Astrocyte of the spinal cord (primary cell): Measurements from ENCODE around the gene CCDC57.

ENCODE experiments used
- DNase-seq: peaks from one replicate; pipeline ENCODE4 v3.0.0; 2011; ENCODE audit warnings: low read depth, low spot score
- H3K4me3 ChIP-seq: 2 replicates; pipeline ENCODE4 v1.5.1; 2011; ENCODE audit warnings: low read depth, mild to moderate bottlenecking, low read length, moderate library complexity
- in situ Hi-C: cut with HindIII; loops from 2 replicates; pipeline ENCODE4 v1.10.0; 2017; ENCODE audit warnings: low sequenced_read_pairs
- TF ChIP-seq, protein P1 (sequence below): IDR thresholded peaks from 2 replicates; pipeline ENCODE4 v1.5.1; 2012; ENCODE audit warnings: low read depth, mild to moderate bottlenecking, low read length, inconsistent platforms

CCDC57 gene

DNA sequence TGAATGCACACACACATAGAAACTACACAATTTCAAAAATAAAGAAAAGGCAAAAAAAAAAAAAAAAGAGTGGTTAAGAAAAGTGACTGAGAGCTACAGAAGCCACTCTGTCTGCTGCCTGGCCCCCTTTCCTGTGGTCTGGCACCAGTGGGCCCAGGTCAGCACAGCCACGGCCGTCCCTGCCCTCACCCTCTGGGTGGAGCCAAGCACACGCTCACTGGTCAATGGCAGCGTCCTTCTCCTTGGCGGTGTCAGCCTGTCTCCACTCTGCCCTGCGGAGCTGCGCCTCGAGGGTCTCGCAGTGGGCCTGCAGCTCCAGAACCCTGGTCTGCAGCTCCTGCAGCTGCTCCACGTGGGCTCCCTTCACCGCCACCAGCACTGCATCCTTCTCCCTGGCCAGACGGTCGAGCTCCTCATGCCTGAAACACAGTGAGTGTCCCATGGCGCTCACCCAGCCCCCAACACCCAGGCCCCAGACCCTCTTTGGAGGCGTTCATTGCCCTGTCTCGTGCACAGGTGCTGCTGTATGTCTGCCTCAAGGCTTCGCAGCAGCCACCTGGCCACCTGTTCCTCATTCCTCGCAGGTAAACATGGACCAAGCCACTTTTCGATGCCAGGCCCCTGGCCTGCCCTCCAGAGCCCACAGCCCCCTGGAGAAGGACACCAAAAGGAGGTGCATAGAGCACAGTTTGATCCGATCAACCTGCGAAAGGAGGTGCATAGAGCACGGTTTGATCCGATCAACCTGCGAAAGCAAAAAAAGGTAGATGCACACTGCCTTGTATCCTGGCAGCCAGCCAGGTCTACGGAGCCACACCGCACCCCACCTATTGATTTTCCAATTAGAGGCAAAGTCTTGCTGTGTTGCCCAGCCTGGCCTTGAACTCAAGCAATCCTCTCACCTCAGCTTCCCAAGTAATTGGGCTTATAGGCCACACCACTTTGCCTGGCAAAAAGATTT lies 24.4 kb downstream of the CCDC57 start:
- H3K4me3 ChIP-seq: no peak overlapping the region
- TF ChIP-seq, protein P1, sequence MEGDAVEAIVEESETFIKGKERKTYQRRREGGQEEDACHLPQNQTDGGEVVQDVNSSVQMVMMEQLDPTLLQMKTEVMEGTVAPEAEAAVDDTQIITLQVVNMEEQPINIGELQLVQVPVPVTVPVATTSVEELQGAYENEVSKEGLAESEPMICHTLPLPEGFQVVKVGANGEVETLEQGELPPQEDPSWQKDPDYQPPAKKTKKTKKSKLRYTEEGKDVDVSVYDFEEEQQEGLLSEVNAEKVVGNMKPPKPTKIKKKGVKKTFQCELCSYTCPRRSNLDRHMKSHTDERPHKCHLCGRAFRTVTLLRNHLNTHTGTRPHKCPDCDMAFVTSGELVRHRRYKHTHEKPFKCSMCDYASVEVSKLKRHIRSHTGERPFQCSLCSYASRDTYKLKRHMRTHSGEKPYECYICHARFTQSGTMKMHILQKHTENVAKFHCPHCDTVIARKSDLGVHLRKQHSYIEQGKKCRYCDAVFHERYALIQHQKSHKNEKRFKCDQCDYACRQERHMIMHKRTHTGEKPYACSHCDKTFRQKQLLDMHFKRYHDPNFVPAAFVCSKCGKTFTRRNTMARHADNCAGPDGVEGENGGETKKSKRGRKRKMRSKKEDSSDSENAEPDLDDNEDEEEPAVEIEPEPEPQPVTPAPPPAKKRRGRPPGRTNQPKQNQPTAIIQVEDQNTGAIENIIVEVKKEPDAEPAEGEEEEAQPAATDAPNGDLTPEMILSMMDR: no peak
- in situ Hi-C loops: no loop called here
- DNase-seq: no peak

DNA sequence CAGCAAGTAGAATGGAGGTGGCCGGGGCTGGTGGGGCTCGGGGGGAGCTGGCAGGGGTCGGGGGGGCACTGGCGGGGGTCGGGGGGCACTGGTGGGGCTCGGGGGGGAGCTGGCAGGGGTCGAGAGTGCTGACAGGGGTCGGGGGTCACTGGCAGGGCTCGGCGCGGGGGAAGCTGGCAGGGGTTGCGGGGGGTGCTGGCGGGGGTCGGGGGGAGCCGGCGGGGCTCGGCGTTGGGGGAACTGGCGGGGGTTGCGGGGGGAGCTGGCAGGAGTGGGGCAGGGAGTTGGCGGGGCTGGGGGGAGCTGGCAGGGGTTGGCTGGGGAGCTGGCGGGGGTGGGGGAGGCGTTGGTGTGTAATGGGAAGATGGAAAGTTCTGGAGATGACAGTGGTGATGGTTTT lies 25.1 kb downstream of the CCDC57 start:
- in situ Hi-C loops: no loop called here
- no peak for DNase-seq
- no peak overlapping the region for H3K4me3 ChIP-seq
- TF ChIP-seq, protein P1: no peak

DNA sequence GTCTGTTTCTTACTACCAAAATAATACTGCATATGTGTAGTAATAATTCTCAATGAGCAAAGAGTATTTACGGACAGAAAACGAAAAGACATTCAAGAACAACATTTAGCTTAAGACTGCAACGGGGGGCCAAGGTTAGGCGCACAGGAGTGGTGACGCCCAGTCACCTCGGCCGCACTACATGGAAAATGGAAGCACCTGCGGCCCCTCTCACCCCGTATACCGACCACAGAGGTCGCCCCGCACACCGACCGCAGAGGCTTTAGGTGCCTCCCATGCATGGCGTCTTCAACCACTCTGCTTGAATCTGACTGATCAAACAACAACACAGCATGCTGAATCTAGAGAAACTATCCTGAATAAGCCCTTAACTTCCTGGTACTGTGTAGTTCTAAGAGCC lies 26.4 kb downstream of the CCDC57 start:
- no peak for DNase-seq
- TF ChIP-seq, protein P1: no peak
- in situ Hi-C loops: no loop called here
- H3K4me3 ChIP-seq: no peak overlapping the region

DNA sequence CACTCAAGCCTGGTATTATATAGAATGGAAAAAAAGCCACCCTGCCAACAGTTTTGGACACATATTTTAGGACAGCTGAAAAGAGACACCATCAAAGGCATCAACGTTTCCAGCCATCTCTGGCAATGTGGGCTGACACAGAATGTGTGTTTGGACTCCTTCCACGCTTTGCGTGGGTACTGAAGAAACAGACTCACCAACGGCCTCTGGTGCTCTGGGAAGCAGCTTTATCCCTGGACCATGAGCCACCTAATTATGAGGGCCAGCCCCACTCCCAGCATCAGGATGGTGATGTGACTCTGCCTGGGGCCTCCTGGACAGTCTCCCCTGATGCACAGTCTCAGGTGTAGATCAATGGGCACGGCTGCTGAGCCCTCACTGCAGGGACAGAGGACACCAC lies 27.9 kb downstream of the CCDC57 start:
- no peak overlapping the region for H3K4me3 ChIP-seq
- in situ Hi-C loops: no loop called here
- TF ChIP-seq, protein P1: no peak
- no peak for DNase-seq

DNA sequence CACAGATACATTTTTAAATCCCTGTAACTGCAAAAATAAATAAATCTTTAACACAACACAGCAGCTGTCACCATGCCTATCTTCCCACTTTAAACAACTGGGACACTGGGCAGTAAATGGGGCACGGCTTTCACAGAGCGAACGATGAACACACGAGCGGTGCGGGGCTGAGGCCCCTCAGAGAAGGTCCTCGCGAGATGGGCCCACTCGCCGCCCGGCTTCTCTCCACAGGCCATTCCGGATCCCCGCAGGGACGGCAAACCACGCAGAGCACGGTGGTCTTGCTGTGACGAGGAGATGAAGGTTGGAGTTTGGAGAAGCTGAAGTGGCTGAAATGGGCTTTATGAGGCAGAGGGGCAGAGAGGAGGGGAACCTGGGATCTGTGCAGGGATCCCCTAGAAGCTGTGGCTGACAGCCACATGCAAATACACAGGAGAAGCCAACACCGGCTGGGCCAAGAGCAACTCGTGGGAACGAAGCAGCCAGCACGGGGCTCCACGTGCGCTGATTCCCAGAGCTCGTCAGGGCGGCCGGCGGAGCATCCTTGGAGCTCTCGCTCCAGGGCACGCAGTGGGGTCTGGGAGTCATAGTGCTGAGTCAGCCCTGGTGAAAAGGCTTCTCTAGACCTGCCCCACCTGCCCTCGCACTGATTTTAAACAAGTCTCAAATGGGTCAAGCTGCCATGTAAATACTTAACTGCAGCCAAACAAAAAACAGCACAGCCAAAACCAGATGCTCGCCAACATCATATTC lies 31.7 kb downstream of the CCDC57 start:
- in situ Hi-C loops: no loop called here

DNA sequence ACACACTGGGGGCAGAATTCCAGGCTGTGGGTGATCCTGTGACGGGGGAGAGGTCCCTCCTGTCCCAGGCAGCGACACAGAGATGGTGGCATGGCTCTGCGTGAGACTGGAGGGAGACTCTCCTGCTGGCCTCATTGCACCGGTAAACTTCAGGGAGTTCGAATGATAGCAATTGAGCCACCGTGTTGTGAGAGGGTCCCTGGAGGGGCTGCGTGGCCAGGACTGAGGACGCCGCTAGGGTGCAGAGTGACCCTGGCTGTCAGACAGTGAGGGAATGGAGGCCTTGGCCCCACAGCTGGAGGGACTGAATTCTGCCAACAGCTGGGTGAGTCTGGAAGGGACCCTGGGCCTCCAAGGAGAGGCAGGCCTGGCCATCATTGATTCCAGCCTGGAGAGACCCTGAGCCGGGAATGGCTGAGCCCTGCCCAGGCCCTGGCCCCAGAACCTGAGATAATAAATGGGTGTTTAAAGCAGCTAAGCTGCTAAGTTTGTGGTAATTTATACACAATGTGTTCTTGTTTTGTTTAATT lies 32.6 kb downstream of the CCDC57 start:
- no peak for DNase-seq
- TF ChIP-seq, protein P1: no peak
- no peak overlapping the region for H3K4me3 ChIP-seq
- in situ Hi-C loops: no loop called here

More for the DNA sequence above, 31.7 kb downstream of the CCDC57 start:
- TF ChIP-seq, protein P1: no peak
- DNase-seq: no peak
- H3K4me3 ChIP-seq: no peak overlapping the region
